Gastrocnemius medialis (tissue), 4 donors: ENCODE data around the gene TGOLN2. TPM values are rescaled to one million over a fixed set of nuclear protein-coding genes. Genes with fewer than 3 reads are reported as not detected.
"Not testable (repeated sequence)": the region's sequence is repeated elsewhere in the genome, so short reads cannot be mapped to it uniquely, and the experiment has no call there.

Experiments used
- ATAC-seq, 2 donors: fragments of 150-250 bp; one replicate each; pipeline ENCODE4 v1.9.1; 2016
- DNase-seq, 2 donors: peaks; one replicate each; pipeline ENCODE4 v3.0.0-alpha.2; 2019
- H3K27ac ChIP-seq, 4 donors: fragments of 200-600 bp; sonication (generic); 1 replicate in 1 of 4; 2 replicates in 3 of 4; pipeline ENCODE4 v1.5.1; 2016 to 2018; ENCODE audit warnings: mild to moderate bottlenecking in 2 of 4, moderate library complexity in 1 of 4
- H3K27me3 ChIP-seq, 3 donors: fragments of 200-600 bp; sonication (generic) in 2 of 3; 1 replicate in 1 of 3; 2 replicates in 2 of 3; pipeline versions ENCODE4 v1.5.1 to v1.6.0; 2016 to 2019; ENCODE audit warnings: mild to moderate bottlenecking in 1 of 3, moderate library complexity in 1 of 3
- H3K36me3 ChIP-seq, 2 donors: fragments of 200-600 bp; sonication (generic) in 1 of 2; one replicate each; pipeline ENCODE4 v1.5.1; 2017 to 2018
- H3K4me1 ChIP-seq, 2 donors: fragments of 200-600 bp; sonication (generic) in 1 of 2; one replicate each; pipeline ENCODE4 v1.5.1; 2016 to 2017; ENCODE audit warnings: mild to moderate bottlenecking in 2 of 2
- H3K4me3 ChIP-seq, 4 donors: fragments of 200-600 bp; sonication (generic) in 3 of 4; 1 replicate in 1 of 4; 2 replicates in 3 of 4; pipeline ENCODE4 v1.5.1; 2016 to 2019; ENCODE audit warnings: mild to moderate bottlenecking in 2 of 4
- H3K9me3 ChIP-seq, 3 donors: fragments of 200-600 bp; sonication (generic) in 2 of 3; 1 replicate in 1 of 3; 2 replicates in 2 of 3; pipeline ENCODE4 v1.5.1; 2016 to 2019
- POLR2A ChIP-seq, 2 donors: fragments of 450-650 bp; IDR thresholded peaks; one replicate each; pipeline ENCODE4 v1.6.1; 2017; ENCODE audit warnings: antibody characterized with exemption in 2 of 2, mild to moderate bottlenecking in 2 of 2, moderate library complexity in 2 of 2
- in situ Hi-C, 4 donors: fragments of 200-750 bp; cut with MboI; loops; one replicate each; pipeline versions ENCODE4 v1.15.0 to v1.8.0; 2017; ENCODE audit warnings: low sequenced_read_pairs in 4 of 4
- intact Hi-C: fragments of 100-400 bp; cut with DNase I; formaldehyde crosslinking; loops from one replicate; pipeline ENCODE4 v1.15.1; 2023; ENCODE audit warnings: low total_unique reads
- total RNA-seq, 4 donors: library from RNA; depleted of rRNA; stranded (reverse); fragments of >200 nt; gene quantifications; one replicate each; pipeline versions ENCODE4 v1.1.0 to v1.2.3, GENCODE V29; 2016
- TF ChIP-seq, protein P1 (sequence below), 5 experiments: fragments of 450-650 bp in 3 of 5; fragments of 200-600 bp in 2 of 5; sonication (generic) in 2 of 5; IDR thresholded peaks in 4 of 5; conservative IDR thresholded peaks in 1 of 5; 1 replicate in 4 of 5; 2 replicates in 1 of 5; pipeline ENCODE4 v1.5.1; 2016 to 2019; ENCODE audit warnings: antibody characterized with exemption in 5 of 5, mild to moderate bottlenecking in 3 of 5, moderate library complexity in 3 of 5

The TGOLN2 gene
- total RNA-seq, 4 donors from 2014 or later: 29.5 to 81.7 (median 61.9) TPM

DNA sequence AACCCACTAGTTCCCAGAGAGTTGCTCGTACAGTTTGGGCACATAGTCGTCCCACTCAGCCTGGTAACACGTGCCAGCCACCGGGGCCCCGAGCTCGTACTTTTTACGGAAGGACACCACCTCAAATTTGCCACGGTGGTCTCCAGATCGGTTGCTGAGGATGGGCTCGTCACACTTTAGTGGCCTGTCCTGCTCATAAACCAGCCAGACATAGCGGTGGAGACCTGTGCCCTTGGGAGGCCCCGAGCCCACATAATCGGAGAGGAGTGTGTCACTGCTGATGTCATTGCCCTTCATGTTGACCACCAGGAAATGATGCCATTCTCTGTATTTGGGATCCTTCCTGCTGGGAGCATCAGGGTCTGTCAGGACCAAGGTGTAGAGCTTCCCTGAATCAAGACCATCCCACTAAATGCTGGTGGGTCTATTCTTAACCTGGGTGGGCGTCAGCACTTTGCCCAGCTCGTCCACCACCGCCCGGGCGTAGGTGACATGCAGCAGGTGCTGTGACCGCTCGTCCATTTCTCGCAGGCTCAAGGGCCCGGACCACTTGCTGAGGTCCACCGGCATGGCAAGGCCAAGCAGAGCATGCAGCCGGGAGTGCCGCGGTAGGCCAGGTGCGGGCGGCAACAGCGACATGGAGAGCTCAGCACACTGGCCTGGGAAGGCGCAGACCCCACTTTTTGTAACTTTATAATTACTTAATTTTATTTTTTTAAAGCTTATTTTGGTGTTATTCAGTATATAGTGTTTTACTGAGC is 13.7 kb upstream of the TGOLN2 start:
- H3K27me3 ChIP-seq: no peaks in the 10 kb centered on the region
- no peaks in the 10 kb centered on the region for H3K9me3 ChIP-seq
- no peaks in the 10 kb centered on the region for H3K4me1 ChIP-seq
- intact Hi-C loops (no loop called here), in situ Hi-C loops (no loop called here)
- no peak overlapping the region for H3K27ac ChIP-seq
- H3K36me3 ChIP-seq: peaks cover 0 to 37% of the 10 kb centered on the region in 2 donors
- ATAC-seq: no peak
- no peak for TF ChIP-seq POLR2A (IDR thresholded peaks at IDR 0.05)
- TF ChIP-seq, protein P1, sequence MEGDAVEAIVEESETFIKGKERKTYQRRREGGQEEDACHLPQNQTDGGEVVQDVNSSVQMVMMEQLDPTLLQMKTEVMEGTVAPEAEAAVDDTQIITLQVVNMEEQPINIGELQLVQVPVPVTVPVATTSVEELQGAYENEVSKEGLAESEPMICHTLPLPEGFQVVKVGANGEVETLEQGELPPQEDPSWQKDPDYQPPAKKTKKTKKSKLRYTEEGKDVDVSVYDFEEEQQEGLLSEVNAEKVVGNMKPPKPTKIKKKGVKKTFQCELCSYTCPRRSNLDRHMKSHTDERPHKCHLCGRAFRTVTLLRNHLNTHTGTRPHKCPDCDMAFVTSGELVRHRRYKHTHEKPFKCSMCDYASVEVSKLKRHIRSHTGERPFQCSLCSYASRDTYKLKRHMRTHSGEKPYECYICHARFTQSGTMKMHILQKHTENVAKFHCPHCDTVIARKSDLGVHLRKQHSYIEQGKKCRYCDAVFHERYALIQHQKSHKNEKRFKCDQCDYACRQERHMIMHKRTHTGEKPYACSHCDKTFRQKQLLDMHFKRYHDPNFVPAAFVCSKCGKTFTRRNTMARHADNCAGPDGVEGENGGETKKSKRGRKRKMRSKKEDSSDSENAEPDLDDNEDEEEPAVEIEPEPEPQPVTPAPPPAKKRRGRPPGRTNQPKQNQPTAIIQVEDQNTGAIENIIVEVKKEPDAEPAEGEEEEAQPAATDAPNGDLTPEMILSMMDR (IDR thresholded peaks at IDR 0.05 in 4 of 5, conservative IDR thresholded peaks at IDR 0.05 in 1 of 5): no peak
- no peak overlapping the region for H3K4me3 ChIP-seq
- no peak for DNase-seq

DNA sequence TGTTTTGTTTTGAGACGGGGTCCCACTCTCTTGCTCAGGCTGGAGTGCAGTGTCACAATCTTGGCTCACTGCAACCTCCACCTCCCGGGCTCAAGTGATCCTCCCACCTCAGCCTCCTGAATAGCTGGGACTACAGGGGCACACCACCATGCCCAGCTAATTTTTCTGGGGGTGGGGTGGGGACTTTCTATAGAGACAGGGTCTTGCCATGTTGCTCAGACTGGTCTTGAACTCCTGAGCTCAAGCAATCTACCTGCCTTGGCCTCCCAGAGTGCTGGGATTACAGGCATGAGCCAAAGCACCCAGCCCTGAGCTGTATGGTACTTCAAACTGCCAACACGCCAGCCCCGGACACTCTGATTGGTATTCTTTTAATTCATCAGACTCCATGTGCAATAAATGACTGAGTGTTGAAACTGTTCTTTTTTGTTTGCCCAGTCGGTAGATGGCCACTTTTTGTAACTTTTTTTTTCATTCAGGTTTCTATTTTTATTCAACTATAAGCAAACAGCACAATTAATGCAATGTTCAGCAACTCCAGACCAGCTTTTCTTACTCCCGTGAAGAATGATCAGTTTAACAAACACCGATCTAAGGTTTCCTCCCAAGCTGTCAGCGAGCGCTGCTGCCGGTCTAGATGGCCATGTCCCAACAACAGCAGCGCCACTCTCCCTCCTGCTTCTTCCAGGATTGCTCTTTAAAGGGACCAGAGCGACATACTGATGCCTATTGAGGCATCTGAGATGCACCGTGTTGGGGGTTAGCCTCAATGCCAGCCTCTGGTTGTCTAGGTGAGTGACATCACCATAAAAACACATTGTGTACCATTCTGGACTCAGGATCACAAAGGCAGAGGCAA is 12.5 kb upstream of the TGOLN2 start:
- TF ChIP-seq, protein P1 (IDR thresholded peaks at IDR 0.05 in 4 of 5, conservative IDR thresholded peaks at IDR 0.05 in 1 of 5): no peak
- no peak for TF ChIP-seq POLR2A (IDR thresholded peaks at IDR 0.05)
- DNase-seq (no peak), ATAC-seq (peak in 1 of 2 donors; percentile 61)
- in situ Hi-C loops: no loop called here
- Histone ChIP-seq H3K36me3 (peaks cover 0 to 25% of the 10 kb centered on the region in 2 donors), H3K4me3 (no peak overlapping the region), H3K27ac (peak overlapping the region in 1 of 4 donors; percentile 25), H3K4me1 (no peaks in the 10 kb centered on the region), H3K27me3 (no peaks in the 10 kb centered on the region), H3K9me3 (no peaks in the 10 kb centered on the region)
- intact Hi-C loops: no loop called here

DNA sequence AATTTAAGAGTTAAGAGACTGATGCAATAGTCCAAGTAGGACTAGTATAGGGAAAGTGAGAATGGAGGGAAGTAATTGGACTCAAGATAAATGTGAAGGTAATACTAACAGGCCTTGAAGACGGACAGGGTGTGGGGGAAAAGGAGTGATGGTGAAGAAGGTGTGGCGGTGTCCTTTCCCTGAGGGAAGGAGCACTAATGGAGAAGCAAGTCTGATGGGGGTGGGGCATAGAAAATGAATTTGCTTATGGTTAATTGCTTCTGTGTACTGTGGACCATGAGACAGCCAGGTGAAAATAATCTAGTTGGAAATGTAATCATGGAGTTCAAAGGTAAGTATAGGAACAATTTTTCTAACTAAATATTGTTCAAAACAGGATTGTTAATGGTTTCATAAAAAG is 7.1 kb upstream of the TGOLN2 start:
- Histone ChIP-seq H3K9me3 (no peaks in the 10 kb centered on the region), H3K27me3 (no peaks in the 10 kb centered on the region), H3K36me3 (no peaks in the 10 kb centered on the region), H3K27ac (no peak overlapping the region), H3K4me3 (no peak overlapping the region), H3K4me1 (no peaks in the 10 kb centered on the region)
- TF ChIP-seq POLR2A (IDR thresholded peaks at IDR 0.05): no peak
- TF ChIP-seq, protein P1 (IDR thresholded peaks at IDR 0.05 in 4 of 5, conservative IDR thresholded peaks at IDR 0.05 in 1 of 5): no peak
- intact Hi-C loops: no loop called here
- no peak for DNase-seq
- no peak for ATAC-seq
- in situ Hi-C loops: no loop called here

DNA sequence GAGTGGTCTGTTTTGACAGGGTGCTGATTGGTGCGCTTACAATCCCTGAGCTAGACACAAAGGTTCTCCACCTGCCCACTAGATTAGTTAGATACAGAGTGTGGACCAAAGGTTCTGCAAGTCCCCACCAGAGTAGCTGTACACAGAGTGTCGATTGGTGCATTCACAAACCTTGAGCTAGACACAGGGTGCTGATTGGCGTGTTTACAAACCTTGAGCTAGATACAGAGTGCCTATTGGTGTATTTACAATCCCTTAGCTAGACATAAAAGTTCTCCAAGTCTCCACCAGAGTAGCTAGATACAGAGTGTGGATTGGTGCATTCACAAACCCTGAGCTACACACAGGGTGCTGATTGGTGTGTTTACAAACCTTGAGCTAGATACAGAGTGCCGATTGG is 6.1 kb upstream of the TGOLN2 start:
- ATAC-seq, H3K27ac ChIP-seq, H3K4me3 ChIP-seq, intact Hi-C loops, H3K27me3 ChIP-seq, DNase-seq, in situ Hi-C loops, H3K4me1 ChIP-seq, H3K36me3 ChIP-seq, H3K9me3 ChIP-seq: not testable (repeated sequence)
